H7 (cell line): ENCODE data around the gene KIFC3. TPM values are rescaled to one million over a fixed set of nuclear protein-coding genes. Genes with fewer than 3 reads are reported as not detected.

Experiments used
- DNase-seq: peaks from one replicate; pipeline ENCODE4 v3.0.0; 2012
- H3K27me3 ChIP-seq: 2 replicates; pipeline ENCODE4 v1.6.0; 2011; ENCODE audit warnings: mild to moderate bottlenecking, low read length; ENCODE audit not compliant: control insufficient read depth, insufficient read depth
- H3K36me3 ChIP-seq: replicated peaks from 2 replicates; pipeline ENCODE4 v1.5.1; 2011; ENCODE audit warnings: low read length; ENCODE audit not compliant: control insufficient read depth, insufficient read depth
- H3K4me3 ChIP-seq: 2 replicates; pipeline ENCODE4 v1.5.1; 2011; ENCODE audit warnings: low read depth, mild to moderate bottlenecking, control low read depth, low read length, moderate library complexity; ENCODE audit not compliant: insufficient read depth
- total RNA-seq: library from RNA; depleted of rRNA; stranded (reverse); fragments of >200 nt; shearing (Covaris generic); gene quantifications from 2 replicates; pipeline ENCODE4 v1.2.3, GENCODE V29; 2014

The KIFC3 gene
- total RNA-seq, 1 experiment from 2014 or later = 20.4 TPM

DNA sequence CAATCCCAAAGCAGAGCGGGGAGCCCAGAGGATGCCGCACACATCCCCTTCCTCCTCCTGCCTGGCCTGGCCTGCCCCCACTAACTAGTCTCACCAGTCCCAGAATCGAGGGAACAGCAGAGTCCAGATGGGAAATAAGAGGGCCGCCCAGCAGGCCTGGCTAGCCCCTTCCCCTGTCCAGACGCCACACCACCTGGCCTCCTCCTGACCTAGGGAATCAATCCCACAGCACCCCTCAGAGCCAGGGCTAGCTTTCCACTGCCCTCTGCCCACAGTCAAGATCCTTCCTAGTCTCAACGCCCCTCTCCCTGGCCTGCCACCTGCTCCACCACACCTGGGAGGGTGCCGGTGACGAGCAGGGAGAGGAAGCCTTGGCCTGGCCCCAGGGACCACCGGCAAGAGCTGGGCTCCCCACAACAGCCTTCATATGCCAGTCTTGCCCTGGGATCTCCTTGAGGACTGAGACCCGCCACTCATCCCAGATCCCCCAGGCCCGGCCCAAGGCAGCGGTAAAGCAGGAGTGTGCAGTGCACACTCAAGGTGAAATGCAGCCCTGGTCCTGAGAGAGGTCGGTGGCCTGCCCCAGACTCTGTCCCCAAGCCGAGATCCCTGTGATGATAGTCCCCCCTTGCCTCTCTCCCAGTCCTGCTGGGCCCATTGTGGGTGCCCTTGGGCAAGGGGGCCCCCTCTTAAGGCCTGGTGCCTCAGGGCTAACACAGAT, 38.8 kb downstream of the KIFC3 start:
- H3K27me3 ChIP-seq = no peaks in the 10 kb centered on the region
- no peak overlapping the region for H3K4me3 ChIP-seq
- H3K36me3 ChIP-seq = peaks cover 1% of the 10 kb centered on the region; the same call in 1 of the 2 replicates
- no peak for DNase-seq

DNA sequence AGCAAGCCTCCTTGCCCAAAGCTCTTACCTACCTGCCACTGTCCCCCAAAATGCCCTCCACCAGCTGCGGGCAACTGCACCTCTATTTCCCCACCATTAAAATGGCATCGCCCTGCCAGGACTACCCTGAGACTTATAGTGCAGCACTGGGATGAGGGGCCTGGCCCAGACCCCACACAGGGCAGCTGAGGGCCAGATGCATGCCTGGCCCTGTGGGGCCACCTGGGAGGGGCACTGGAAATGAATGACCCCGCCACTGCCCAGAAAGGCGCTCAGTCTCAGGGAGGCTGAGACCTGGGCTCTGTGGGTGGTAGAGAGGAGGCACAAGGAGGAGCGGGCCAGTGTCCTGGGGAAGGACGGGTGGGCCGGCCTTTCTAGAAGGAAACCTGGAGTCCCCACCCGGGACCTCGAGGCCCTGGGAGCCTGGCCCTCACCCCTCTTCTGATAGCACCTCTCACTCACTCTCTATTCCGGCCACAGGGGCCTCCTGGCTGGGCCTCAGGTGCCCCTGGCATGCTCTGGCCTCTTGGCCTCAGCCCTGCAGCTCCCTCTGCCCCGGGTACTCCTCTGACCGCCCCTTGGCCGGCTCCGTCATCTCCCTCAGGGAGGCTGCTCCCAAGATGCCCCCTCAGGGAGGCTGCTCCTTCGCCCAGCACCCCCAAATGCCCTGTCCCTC, 39.8 kb downstream of the KIFC3 start:
- no peak for DNase-seq
- Histone ChIP-seq H3K27me3 (no peaks in the 10 kb centered on the region), H3K4me3 (no peak overlapping the region), H3K36me3 (peaks cover 1% of the 10 kb centered on the region)

DNA sequence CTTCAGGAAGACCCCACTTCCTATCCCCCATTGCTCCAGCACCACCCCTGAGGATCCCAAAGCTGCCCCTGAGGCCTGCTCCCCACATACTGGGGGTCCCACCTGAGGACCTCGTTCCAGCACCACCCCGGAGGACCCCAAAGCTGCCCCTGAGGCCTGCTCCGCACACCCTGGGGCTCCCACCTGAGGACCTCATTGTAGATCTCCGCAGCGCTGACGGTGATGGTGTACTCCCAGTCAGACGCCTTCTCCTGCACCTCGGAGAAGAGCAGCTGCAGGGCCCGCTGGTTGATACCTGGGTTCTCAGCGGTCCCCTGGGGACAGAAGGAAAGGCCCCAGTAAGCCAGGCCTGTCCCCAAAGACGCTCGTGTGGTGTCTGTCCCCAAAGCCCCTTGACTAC, 40.3 kb downstream of the KIFC3 start:
- H3K27me3 ChIP-seq = no peaks in the 10 kb centered on the region

DNA sequence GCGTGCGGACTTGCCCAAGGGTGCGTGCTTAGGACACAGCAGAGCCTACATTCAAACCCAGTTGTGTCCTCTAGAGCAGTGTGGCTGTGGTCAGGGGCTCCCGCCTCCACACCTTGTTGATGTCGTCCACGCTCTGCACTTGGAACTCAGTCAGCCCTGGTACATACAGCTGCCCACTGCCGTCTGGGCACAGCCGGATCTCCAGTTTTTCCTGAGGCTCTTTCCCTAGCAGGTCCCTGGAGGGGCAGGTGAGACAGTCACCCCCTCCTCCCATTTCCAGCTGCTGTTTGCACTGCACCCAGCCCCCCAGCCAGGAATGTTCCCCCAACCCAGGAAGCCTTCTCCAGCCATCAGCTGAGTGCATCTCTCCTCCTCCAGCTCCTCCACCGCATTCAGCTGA, 41.0 kb downstream of the KIFC3 start:
- Histone ChIP-seq H3K36me3 (peaks cover 1% of the 10 kb centered on the region), H3K4me3 (no peak overlapping the region), H3K27me3 (no peaks in the 10 kb centered on the region)
- no peak for DNase-seq

More for the DNA sequence above, 40.3 kb downstream of the KIFC3 start:
- H3K4me3 ChIP-seq = no peak overlapping the region
- DNase-seq = no peak
- peaks cover 1% of the 10 kb centered on the region for H3K36me3 ChIP-seq

DNA sequence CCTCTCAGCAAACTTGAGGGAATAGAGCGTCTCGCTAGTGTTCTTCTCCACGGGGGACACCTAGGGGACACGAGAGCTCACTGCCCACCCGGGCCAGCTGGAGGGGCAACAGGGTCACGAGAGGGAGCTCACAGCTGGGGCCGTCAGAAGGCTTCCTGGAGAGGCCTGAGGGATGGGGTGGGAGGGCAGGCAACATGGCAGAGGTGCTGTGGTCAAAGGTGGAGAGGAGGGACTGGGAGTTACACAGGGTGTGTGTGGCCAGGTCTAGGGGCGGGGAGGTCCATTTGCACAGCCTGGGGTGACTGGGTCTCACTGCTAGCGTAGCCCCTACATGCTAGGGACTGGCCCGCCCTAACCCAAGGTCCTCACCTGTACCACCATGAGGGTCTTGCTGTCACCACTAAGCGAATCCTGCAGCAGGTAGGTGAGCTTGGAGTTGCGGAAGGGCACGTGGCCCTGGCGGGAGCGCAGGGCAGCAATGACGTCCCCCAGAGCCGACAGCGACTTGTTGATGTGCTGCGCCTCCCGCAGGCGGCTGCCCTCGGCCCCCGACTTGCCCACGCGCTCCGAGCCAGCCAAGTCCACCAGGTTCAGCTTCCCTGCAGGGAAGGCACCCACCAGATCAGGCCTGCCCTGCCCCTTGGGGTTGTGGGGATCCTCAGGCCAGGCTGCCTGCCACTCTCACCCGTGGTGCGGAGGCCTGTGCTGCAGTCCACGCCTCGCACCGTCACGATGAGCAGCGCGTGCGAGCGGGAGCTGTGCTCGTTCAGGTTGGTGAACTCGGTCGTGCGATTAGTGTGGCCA, 41.7 kb downstream of the KIFC3 start:
- Histone ChIP-seq H3K4me3 (no peak overlapping the region), H3K27me3 (no peaks in the 10 kb centered on the region), H3K36me3 (peaks cover 5% of the 10 kb centered on the region)
- peak; percentile 82 for DNase-seq

DNA sequence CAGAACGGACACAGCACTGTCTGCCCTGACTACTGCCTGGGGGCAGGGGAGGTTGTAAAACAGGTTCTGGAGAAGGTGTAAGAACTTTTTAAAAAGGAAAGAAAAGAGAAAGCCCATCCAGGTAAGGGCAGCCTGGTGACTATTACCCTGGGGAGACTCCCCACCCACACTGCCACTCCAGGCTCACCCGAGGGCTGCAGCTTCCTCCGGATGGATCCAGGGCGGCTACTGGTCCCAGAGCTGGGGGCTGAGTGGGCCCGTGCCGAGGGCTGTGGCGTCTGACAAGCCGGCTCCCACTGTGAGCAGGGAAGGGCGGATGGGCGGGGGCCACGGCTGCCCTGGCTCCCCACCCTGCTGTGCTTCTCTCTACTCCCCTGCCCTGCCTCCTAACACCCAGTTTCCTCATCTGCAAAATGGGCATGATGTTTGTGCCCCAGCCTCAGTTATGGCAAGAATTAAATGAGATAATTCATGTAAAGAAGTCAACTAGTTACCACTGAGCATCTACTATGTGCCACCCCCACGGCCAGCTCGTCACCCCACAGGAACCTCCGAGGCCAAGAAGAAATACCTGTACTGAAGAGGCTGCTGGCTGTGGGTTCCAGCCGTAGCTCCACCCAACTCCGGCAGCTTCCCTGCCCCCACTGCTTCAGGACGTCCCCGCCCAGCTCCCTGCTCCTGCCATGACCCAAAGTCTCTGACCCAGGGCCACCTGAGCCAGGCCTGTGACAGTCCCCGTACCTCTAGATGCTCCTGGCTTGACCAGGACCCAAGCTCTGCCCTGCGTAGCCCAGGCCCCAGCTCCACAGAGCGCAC, 42.5 kb downstream of the KIFC3 start:
- H3K36me3 ChIP-seq = peaks cover 5% of the 10 kb centered on the region
- H3K27me3 ChIP-seq = no peaks in the 10 kb centered on the region
- DNase-seq = no peak
- H3K4me3 ChIP-seq = no peak overlapping the region

DNA sequence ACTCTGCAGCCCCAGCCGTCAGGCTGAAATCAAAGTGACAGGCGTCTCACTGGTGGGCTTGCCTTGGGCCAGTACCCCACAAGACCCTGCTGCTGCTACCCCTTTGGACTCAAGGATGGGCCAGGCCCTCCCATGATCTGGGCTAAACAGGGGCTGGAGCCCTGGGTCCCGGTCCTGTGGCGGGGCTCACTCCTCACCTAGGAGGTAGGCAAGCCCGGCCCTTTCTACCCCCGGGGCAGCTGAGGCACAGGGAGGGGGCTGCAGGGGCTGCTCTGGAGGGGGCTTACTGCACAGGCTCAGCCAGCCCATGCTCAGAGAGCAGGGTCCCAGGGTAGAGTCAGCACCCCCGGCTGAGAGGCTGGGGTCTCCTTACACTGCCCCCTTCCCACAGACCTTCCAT, 43.2 kb downstream of the KIFC3 start:
- Histone ChIP-seq H3K36me3 (peaks cover 5% of the 10 kb centered on the region), H3K4me3 (no peak overlapping the region), H3K27me3 (no peaks in the 10 kb centered on the region)
- no peak for DNase-seq

DNA sequence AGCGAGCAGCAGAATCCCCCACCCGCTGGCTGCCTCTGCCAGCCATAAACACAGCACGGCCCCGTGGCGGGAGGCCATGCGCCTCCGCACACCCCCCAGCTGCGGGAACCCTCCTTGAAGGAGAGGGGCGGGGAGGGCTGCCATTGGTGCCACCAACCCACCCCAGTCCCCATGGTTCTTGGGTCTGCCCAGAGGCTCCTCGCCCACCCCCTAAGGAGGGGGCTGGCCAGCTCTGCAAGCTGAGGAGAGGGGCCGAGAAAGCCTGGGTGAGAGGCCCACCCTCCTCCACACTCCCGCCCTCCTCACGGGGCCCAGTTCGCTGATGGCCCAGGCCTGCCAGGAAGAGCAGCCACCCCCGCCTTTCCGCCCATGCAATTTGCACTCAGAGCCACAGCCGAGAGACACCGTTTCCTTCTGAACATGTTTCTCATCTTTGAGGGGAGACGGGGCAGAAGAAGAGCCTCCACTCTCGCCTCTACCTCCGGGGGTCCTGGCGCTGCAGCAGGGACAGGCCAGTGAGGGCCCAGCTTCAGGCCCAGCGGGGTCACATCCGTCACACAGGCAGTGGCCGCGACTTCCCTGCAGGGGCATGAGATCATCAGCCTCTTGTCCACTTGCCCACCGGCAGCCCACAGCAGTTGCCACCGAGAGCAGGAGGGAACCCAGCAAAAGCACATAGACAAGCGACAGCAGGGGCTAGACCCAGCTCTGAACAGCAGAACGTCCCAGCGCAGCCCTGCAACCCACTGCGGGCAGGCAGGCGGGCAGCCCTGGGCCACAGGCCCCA, 43.8 kb downstream of the KIFC3 start:
- DNase-seq = no peak
- H3K4me3 ChIP-seq = no peak overlapping the region
- peaks cover 5% of the 10 kb centered on the region for H3K36me3 ChIP-seq
- H3K27me3 ChIP-seq = no peaks in the 10 kb centered on the region

DNA sequence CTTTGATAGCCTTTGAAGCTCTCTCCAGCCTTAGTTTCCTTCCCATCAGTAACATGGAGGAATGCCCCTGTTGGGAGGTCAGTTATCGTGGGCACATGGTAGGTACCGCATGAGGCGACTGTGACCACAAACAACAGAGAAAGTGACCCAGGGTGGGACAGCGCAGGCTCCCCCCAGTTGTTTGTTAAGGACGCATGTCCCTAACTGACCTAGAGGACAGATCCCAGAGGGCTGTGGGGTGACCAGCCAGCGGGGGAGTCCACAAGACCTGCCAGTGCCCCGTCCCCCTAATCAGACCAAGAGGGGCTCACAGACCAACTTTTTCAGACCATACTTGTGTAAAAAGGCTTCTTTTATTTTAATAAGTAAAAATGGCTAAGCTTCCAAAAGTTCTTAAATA, 44.4 kb downstream of the KIFC3 start:
- no peak for DNase-seq
- Histone ChIP-seq H3K27me3 (no peaks in the 10 kb centered on the region), H3K4me3 (no peak overlapping the region), H3K36me3 (peaks cover 5% of the 10 kb centered on the region)

DNA sequence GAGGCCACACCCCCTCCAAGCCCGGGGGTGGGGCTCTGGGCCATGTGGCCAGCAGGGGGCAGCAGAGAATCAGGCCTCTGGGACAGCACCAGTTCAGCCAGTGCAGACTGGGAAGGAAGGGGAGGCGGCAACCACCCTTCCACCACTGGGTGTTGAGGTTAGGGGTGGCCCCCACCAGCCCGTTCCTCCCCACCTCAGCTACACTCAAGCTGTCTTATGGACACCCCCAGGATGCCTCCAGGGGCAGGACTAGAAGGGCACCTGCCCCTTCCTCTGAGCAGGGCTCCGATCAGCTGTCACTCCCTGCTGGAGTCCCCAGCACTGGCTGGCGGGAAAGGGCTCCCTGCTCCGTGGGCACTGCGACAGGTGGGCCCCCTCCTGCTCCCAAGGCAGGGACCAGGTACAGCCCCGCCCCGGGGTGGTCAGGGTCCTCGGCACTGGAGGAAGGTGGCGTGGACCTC, 44.9 kb downstream of the KIFC3 start:
- Histone ChIP-seq H3K4me3 (no peak overlapping the region), H3K27me3 (no peaks in the 10 kb centered on the region), H3K36me3 (peaks cover 5% of the 10 kb centered on the region)
- DNase-seq = peak; percentile 99

DNA sequence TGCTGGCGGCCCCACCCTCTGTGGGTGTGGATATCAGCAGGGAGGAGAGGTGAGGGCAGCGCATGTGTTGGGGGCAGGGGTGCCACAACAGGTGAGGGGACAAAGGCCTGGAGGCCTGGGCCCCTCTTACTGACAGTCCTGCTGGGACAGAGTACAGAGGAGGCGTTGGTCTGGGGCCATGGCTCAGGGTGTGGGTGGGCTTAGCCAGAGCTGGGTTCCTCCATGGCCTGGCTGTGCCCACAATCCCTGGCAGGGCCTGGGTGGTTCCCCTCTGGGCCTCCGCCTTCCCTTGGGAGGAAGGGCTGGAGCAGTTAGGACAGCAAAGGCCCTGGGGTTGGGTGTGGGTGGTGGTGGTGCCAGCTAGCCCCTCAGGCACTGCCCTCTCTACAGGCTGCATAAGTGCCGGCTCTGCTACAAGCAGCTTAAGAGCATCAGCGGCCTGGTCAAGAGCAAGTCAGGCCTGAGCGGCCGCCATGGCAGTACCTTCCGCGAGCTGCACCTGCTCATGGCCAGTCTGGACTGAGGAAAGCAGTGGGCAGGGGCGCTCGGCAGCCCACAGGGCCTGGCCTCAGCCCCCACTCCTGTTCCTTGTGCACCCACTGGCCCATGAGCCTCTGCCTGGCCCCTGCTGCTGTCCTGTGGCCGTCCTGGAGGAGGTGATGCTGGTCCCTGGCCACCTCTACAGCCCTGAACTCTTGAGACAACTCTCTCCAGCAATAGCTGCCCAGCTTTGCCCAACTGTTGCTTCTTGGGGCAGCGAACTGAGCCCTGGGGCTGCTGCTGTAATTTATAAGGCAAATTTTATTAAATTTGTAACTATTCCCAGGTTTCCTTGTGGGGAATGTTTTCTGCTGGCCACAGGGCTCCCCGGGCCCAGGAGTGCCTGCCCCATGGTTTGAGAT, 45.6 kb downstream of the KIFC3 start:
- Histone ChIP-seq H3K36me3 (peaks cover 5% of the 10 kb centered on the region), H3K4me3 (no peak overlapping the region), H3K27me3 (no peaks in the 10 kb centered on the region)
- no peak for DNase-seq

DNA sequence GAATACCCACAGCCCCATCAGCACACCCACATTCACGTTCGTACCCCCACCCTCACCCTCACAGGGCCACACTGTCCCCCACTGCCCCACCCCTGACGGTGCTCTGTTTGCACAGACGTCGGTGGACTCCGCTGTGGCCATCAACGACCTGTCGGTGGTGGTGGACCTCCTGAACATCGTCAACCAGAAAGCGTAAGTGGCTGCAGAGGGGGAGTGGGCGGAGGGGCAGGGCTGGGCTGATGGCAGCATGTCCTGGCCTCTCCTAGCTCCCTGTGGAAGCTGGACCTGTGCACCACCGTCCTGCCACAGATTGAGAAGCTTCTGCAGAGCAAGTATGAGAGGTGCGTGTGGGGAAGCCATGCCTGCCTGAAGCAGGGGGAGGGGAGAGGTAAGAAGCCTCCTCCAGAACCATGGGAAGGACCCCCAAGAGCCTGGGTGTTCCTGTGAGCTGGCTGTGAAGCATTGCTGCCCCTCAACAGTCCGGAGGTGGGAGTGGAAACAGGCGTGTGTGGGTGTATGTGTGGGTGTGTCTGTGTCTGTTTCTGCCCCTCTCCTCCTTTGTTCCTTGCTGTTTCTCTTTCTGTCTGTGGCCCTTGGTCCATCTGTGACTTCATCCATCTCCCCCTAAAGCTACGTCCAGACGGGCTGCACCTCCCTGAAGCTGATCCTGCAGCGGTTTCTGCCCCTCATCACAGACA, 46.4 kb downstream of the KIFC3 start:
- peaks cover 5% of the 10 kb centered on the region for H3K36me3 ChIP-seq

More for the DNA sequence above, 46.4 kb downstream of the KIFC3 start:
- Histone ChIP-seq H3K4me3 (no peak overlapping the region), H3K27me3 (no peaks in the 10 kb centered on the region)
- DNase-seq = no peak
